CD14-positive monocyte (primary cell): ENCODE measurements around the gene CCDC9B. TPM values are rescaled to one million over a fixed set of nuclear protein-coding genes. Genes with fewer than 3 reads are reported as not detected.

Experiments
- DNase-seq, 3 donors: peaks; one replicate each; pipeline ENCODE4 v3.0.0-alpha.2; 2011 to 2022
- H2AFZ ChIP-seq: 2 replicates; pipeline ENCODE4 v1.6.0; 2012; ENCODE audit warnings: mild to moderate bottlenecking, low read depth, low read length, inconsistent platforms; ENCODE audit not compliant: insufficient read depth, poor library complexity, severe bottlenecking
- H3K27ac ChIP-seq, 2 donors: 1 replicate in 1 of 2; 2 replicates in 1 of 2; pipeline ENCODE4 v1.5.1; 2012 to 2013; ENCODE audit warnings: low read length in 2 of 2, control low read depth in 1 of 2, inconsistent platforms in 1 of 2, low read depth in 1 of 2, mild to moderate bottlenecking in 1 of 2
- H3K27me3 ChIP-seq, 2 donors: one replicate each; pipeline versions ENCODE4 v1.6.0 to v1.6.1; 2011 to 2013; ENCODE audit warnings: low read length in 2 of 2; ENCODE audit not compliant: control insufficient read depth in 2 of 2, insufficient read depth in 2 of 2
- H3K36me3 ChIP-seq, 2 donors: replicated peaks in 1 of 2; 1 replicate in 1 of 2; 2 replicates in 1 of 2; pipeline versions ENCODE4 v1.5.1 to v1.6.1; 2012 to 2013; ENCODE audit warnings: low read length in 2 of 2, control low read depth in 1 of 2, inconsistent platforms in 1 of 2, mild to moderate bottlenecking in 1 of 2; ENCODE audit not compliant: insufficient read depth in 2 of 2, control insufficient read depth in 1 of 2
- H3K4me1 ChIP-seq, 2 donors: 1 replicate in 1 of 2; 2 replicates in 1 of 2; pipeline versions ENCODE4 v1.5.1 to v1.6.1; 2012 to 2013; ENCODE audit warnings: low read length in 2 of 2, control low read depth in 1 of 2, inconsistent platforms in 1 of 2, mild to moderate bottlenecking in 1 of 2, moderate library complexity in 1 of 2; ENCODE audit not compliant: insufficient read depth in 2 of 2, control insufficient read depth in 1 of 2
- H3K4me2 ChIP-seq: replicated peaks from 2 replicates; pipeline ENCODE3; 2012; ENCODE audit warnings: low read length, moderate library complexity, mild to moderate bottlenecking; ENCODE audit not compliant: poor library complexity, severe bottlenecking; ENCODE audit errors: extremely low read depth
- H3K4me3 ChIP-seq, 3 experiments: fragments of 200-600 bp in 1 of 3; sonication (generic) in 1 of 3; replicated peaks in 1 of 3; 1 replicate in 2 of 3; 2 replicates in 1 of 3; pipeline ENCODE4 v1.5.1; 2011 to 2013; ENCODE audit warnings: low read length in 3 of 3, mild to moderate bottlenecking in 3 of 3, control low read depth in 2 of 3, low read depth in 2 of 3, inconsistent platforms in 1 of 3, moderate library complexity in 1 of 3
- H3K79me2 ChIP-seq: 2 replicates; pipeline ENCODE4 v1.6.0; 2012; ENCODE audit warnings: mild to moderate bottlenecking, control low read depth, inconsistent platforms, low read length, moderate library complexity; ENCODE audit not compliant: insufficient read depth
- H3K9ac ChIP-seq: 2 replicates; pipeline ENCODE4 v1.6.0; 2017; ENCODE audit warnings: low read length, mild to moderate bottlenecking; ENCODE audit not compliant: insufficient read depth, poor library complexity, severe bottlenecking
- H3K9me3 ChIP-seq, 2 donors: replicated peaks in 1 of 2; 1 replicate in 1 of 2; 2 replicates in 1 of 2; pipeline versions ENCODE4 v1.5.1 to v1.6.1; 2012 to 2013; ENCODE audit warnings: low read length in 2 of 2, control low read depth in 1 of 2; ENCODE audit not compliant: control insufficient read depth in 1 of 2, insufficient read depth in 1 of 2
- H4K20me1 ChIP-seq: 2 replicates; pipeline ENCODE4 v1.6.0; 2012; ENCODE audit warnings: mild to moderate bottlenecking, low read length, control low read depth, moderate library complexity; ENCODE audit not compliant: insufficient read depth
- H3K27ac Mint-ChIP-seq, 7 donors: one replicate each; pipeline ENCODE4 v1.8.0; 2020; ENCODE audit warnings: mild to moderate bottlenecking in 7 of 7, mixed read lengths in 7 of 7, moderate library complexity in 6 of 7, inconsistent platforms in 2 of 7
- H3K27me3 Mint-ChIP-seq, 3 donors: one replicate each; pipeline ENCODE4 v1.8.0; 2021 to 2022; ENCODE audit warnings: low read depth in 3 of 3, mild to moderate bottlenecking in 3 of 3, mixed read lengths in 3 of 3, moderate library complexity in 3 of 3, inconsistent platforms in 1 of 3
- H3K36me3 Mint-ChIP-seq, 2 donors: one replicate each; pipeline ENCODE4 v1.8.0; 2020; ENCODE audit warnings: mixed read lengths in 2 of 2, inconsistent platforms in 1 of 2, mild to moderate bottlenecking in 1 of 2
- H3K4me1 Mint-ChIP-seq: one replicate; pipeline ENCODE4 v1.8.0; 2020; ENCODE audit warnings: mild to moderate bottlenecking, mixed read lengths
- H3K4me3 Mint-ChIP-seq, 2 donors: one replicate each; pipeline ENCODE4 v1.8.0; 2020; ENCODE audit warnings: mild to moderate bottlenecking in 2 of 2, mixed read lengths in 2 of 2, moderate library complexity in 1 of 2
- H3K9me3 Mint-ChIP-seq, 7 donors: one replicate each; pipeline ENCODE4 v1.8.0; 2020 to 2022; ENCODE audit warnings: mixed read lengths in 7 of 7, mild to moderate bottlenecking in 6 of 7, moderate library complexity in 6 of 7, inconsistent platforms in 2 of 7
- CTCF ChIP-seq: fragments of 200-600 bp; IDR thresholded peaks from one replicate; pipeline ENCODE4 v1.8.0; 2022; ENCODE audit warnings: antibody characterized with exemption, mild to moderate bottlenecking
- WGBS: methylation state at CpG from one replicate; pipeline ENCODE4 v1.1.5; 2013; ENCODE audit warnings: missing lambda C conversion rate; ENCODE audit not compliant: insufficient coverage; 5-methylcytosine and 5-hydroxymethylcytosine counted together
- intact Hi-C, 2 donors: fragments of 100-400 bp; cut with micrococcal nuclease; formaldehyde crosslinking; loops; one replicate each; pipeline versions ENCODE4 v1.15.0 to v1.15.1; 2023
- polyA plus RNA-seq, 3 donors: library from polyadenylated mRNA; depleted of rRNA in 1 of 3; unstranded in 2 of 3; stranded (reverse) in 1 of 3; fragments of 300-500 nt in 2 of 3; fragments of >200 nt in 1 of 3; fragmentation: Illumina TruSeq in 2 of 3; gene quantifications; 1 replicate in 2 of 3; 2 replicates in 1 of 3; pipeline ENCODE4 v1.2.3, GENCODE V29; 2012 to 2021

Gene CCDC9B
- polyA plus RNA-seq, 3 donors = 0.13 to 2.2 (median 0.39) TPM

- Histone ChIP-seq H3K4me2 (no peak overlapping the region), H3K4me3 (peak overlapping the region in 1 of 3 experiments; percentile 71), H3K79me2 (peaks cover 9% of the 10 kb centered on the region), H3K27me3 (no peaks in the 10 kb centered on the region), H4K20me1 (no peaks in the 10 kb centered on the region), H3K9ac (peak overlapping the region; percentile 64), H3K27ac (peak overlapping the region; percentile 93 to 96), H3K36me3 (peaks cover 0 to 12% of the 10 kb centered on the region in 2 donors), H2AFZ (peak overlapping the region; percentile 65), H3K4me1 (peaks cover 95 to 99% of the 10 kb centered on the region in 2 donors), H3K9me3 (no peaks in the 10 kb centered on the region)
- no peak for TF ChIP-seq CTCF
- H3K27me3 Mint-ChIP-seq = peaks cover 1 to 6% (median 3%) of the 10 kb centered on the region in 3 donors
- peaks cover 0 to 2% (median 0%) of the 10 kb centered on the region in 7 donors for H3K9me3 Mint-ChIP-seq
- H3K4me3 Mint-ChIP-seq = peak overlapping the region in 1 of 2 donors; percentile 86
- H3K27ac Mint-ChIP-seq = peak overlapping the region; percentile 94 to 99 (median 97)
- DNase-seq = no peak
- intact Hi-C loops = loop anchor here in 1 of 2 donors (1.0 kb wide), 1 partner anchor 9 kb away; no protein-coding TSS in a partner anchor
- peaks cover 18 to 19% of the 10 kb centered on the region in 2 donors for H3K36me3 Mint-ChIP-seq
- peaks cover 87% of the 10 kb centered on the region for H3K4me1 Mint-ChIP-seq
- 90% methylated on average over 1 of the region's 3 CpGs for WGBS
These were observed 6.2 kb downstream of the CCDC9B start for GRCh38 chr15:40334541-40334940.

GRCh38 chr15:40333922-40334492 lies 6.7 kb downstream of the CCDC9B start:
- Mint-ChIP-seq H3K27ac (peak overlapping the region; percentile 94 to 99 (median 97)), H3K4me1 (peaks cover 88% of the 10 kb centered on the region), H3K4me3 (peak overlapping the region; percentile 78 to 86), H3K27me3 (peaks cover 1 to 6% (median 3%) of the 10 kb centered on the region in 3 donors), H3K9me3 (peaks cover 0 to 2% (median 0%) of the 10 kb centered on the region in 7 donors), H3K36me3 (peaks cover 22 to 24% of the 10 kb centered on the region in 2 donors)
- H3K4me1 ChIP-seq = peaks cover 92 to 94% of the 10 kb centered on the region in 2 donors
- 1% methylated on average over 9 of the region's 12 CpGs for WGBS
- H3K79me2 ChIP-seq = peaks cover 9% of the 10 kb centered on the region
- H3K4me2 ChIP-seq = peak overlapping the region; percentile 70
- peaks cover 0 to 15% of the 10 kb centered on the region in 2 donors for H3K36me3 ChIP-seq
- no peaks in the 10 kb centered on the region for H3K9me3 ChIP-seq
- H3K9ac ChIP-seq = peak overlapping the region; percentile 68
- no peak for TF ChIP-seq CTCF
- H3K27me3 ChIP-seq = no peaks in the 10 kb centered on the region
- DNase-seq = peak; percentile 92 to 95 (median 93)
- peak overlapping the region in 2 of 3 experiments; percentile 25 to 71 for H3K4me3 ChIP-seq
- peak overlapping the region; percentile 65 for H2AFZ ChIP-seq
- intact Hi-C loops = loop anchor here in 1 of 2 donors (1.0 kb wide), 1 partner anchor 9 kb away; no protein-coding TSS in a partner anchor
- peak overlapping the region; percentile 93 to 96 for H3K27ac ChIP-seq
- no peaks in the 10 kb centered on the region for H4K20me1 ChIP-seq
